ENCODE data around the gene ZNF267.
"Not testable (repeated sequence)": the region's sequence is repeated elsewhere in the genome, so short reads cannot be mapped to it uniquely, and the experiment has no call there.

The ZNF267 gene

GRCh38 chr16:31880322-31880979 is 6.8 kb downstream of the ZNF267 start:
- Histone ChIP-seq H3K36me3 (ENCODE audit: control insufficient read depth, insufficient read depth, low read length) (peaks cover 20% of the 10 kb centered on the region), H3K4me3 (replicated peaks; ENCODE audit: low read depth, low read length) (no peak overlapping the region), H3K27me3 (replicated peaks; ENCODE audit: control insufficient read depth, insufficient read depth, low read length) (no peaks in the 10 kb centered on the region)
- no peak for DNase-seq (ENCODE audit: extremely low read depth, insufficient read length)
- no peak for TF ChIP-seq CTCF (IDR thresholded peaks at IDR 0.05; ENCODE audit: insufficient read depth, low read length, poor library complexity, severe bottlenecking)

GRCh38 chr16:31886227-31886626 is 12.6 kb downstream of the ZNF267 start:
- Histone ChIP-seq H3K4me3 (replicated peaks; ENCODE audit: low read depth, low read length) (no peak overlapping the region), H3K27me3 (replicated peaks; ENCODE audit: control insufficient read depth, insufficient read depth, low read length) (no peaks in the 10 kb centered on the region), H3K36me3 (ENCODE audit: control insufficient read depth, insufficient read depth, low read length) (peaks cover 13% of the 10 kb centered on the region)
- no peak for DNase-seq (ENCODE audit: extremely low read depth, insufficient read length)
- no peak for TF ChIP-seq CTCF (IDR thresholded peaks at IDR 0.05; ENCODE audit: insufficient read depth, low read length, poor library complexity, severe bottlenecking)

GRCh38 chr16:31888735-31889134 is 15.1 kb downstream of the ZNF267 start:
- no peaks in the 10 kb centered on the region for H3K27me3 ChIP-seq (replicated peaks; ENCODE audit: control insufficient read depth, insufficient read depth, low read length)
- no peak overlapping the region for H3K4me3 ChIP-seq (replicated peaks; ENCODE audit: low read depth, low read length)
- no peak for DNase-seq (ENCODE audit: extremely low read depth, insufficient read length)
- peaks cover 18% of the 10 kb centered on the region for H3K36me3 ChIP-seq (ENCODE audit: control insufficient read depth, insufficient read depth, low read length)
- TF ChIP-seq CTCF (IDR thresholded peaks at IDR 0.05; ENCODE audit: insufficient read depth, low read length, poor library complexity, severe bottlenecking) = no peak

- H3K36me3 ChIP-seq (ENCODE audit: control insufficient read depth, insufficient read depth, low read length) = peaks cover 25% of the 10 kb centered on the region
- DNase-seq (ENCODE audit: extremely low read depth, insufficient read length); H3K27me3 ChIP-seq (replicated peaks; ENCODE audit: control insufficient read depth, insufficient read depth, low read length); H3K4me3 ChIP-seq (replicated peaks; ENCODE audit: low read depth, low read length): not testable (repeated sequence)
Observed at GRCh38 chr16:31892111-31892510, 18.5 kb downstream of the ZNF267 start.

GRCh38 chr16:31893824-31894223 is 20.2 kb downstream of the ZNF267 start:
- DNase-seq (ENCODE audit: extremely low read depth, insufficient read length) = no peak
- Histone ChIP-seq H3K36me3 (ENCODE audit: control insufficient read depth, insufficient read depth, low read length) (peaks cover 25% of the 10 kb centered on the region), H3K27me3 (replicated peaks; ENCODE audit: control insufficient read depth, insufficient read depth, low read length) (no peaks in the 10 kb centered on the region), H3K4me3 (replicated peaks; ENCODE audit: low read depth, low read length) (no peak overlapping the region)
- TF ChIP-seq CTCF (IDR thresholded peaks at IDR 0.05; ENCODE audit: insufficient read depth, low read length, poor library complexity, severe bottlenecking) = no peak

GRCh38 chr16:31897283-31897682 is 23.7 kb downstream of the ZNF267 start:
- H3K36me3 ChIP-seq (ENCODE audit: control insufficient read depth, insufficient read depth, low read length) = peaks cover 22% of the 10 kb centered on the region
- H3K27me3 ChIP-seq (replicated peaks; ENCODE audit: control insufficient read depth, insufficient read depth, low read length) = no peaks in the 10 kb centered on the region
- DNase-seq (ENCODE audit: extremely low read depth, insufficient read length) = no peak
- H3K4me3 ChIP-seq (replicated peaks; ENCODE audit: low read depth, low read length) = no peak overlapping the region
- TF ChIP-seq CTCF (IDR thresholded peaks at IDR 0.05; ENCODE audit: insufficient read depth, low read length, poor library complexity, severe bottlenecking) = no peak
